GM12801 (cell line): ENCODE data around the gene TMEM167B.

ENCODE experiments used
- TF ChIP-seq, protein P1 (sequence below): IDR thresholded peaks from one replicate; pipeline ENCODE4 v1.5.1; 2011; ENCODE audit warnings: control low read depth; ENCODE audit not compliant: insufficient read length; ENCODE audit errors: extremely low read depth

TMEM167B gene

DNA sequence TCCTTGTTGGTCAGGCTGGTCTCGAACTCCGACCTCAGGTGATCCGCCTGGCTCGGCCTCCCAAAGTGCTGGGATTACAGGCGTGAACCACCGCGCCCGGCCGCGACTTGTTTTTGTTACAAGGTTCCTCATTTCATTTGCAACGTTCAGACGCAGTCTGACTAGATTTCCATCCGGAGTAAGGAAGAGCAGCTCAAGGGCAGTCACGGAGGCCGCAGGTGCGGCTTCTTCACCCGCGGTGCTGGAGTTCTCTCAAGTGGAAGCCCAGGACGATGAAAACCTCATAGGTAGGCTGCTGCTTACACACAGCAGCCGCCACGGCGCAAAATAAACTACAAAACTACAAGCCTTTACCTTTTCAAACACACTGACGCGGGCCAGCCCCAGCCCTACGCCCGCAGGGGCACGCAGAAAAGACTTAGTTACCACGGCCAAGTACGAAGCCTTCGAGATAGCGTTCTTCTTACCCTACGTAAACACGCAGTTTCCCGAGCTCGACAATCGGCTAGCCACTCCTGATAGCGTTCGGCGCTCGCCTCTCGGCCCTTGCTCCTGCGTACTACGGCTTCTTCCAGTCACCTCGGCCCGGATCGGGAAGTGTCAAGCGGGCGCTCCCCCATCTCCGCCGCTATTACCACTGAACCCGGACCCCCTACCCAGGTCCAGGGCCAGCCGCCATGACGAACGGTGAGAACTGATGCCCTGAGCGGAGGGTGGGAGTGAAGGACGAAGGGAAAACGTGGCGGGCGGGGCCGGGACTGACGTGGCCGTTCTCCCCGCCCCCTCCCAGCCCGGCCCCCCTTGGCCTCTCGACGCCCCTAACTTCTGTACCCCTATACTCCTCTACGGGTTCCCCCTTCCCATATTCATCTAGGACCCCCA, at the start of gene TMEM167B:
Gene TMEM167B (plus strand): TSS at position 569 of the 882 bp plus-strand sequence. CDS start 109 bp downstream, at position 678.
- TF ChIP-seq, protein P1, sequence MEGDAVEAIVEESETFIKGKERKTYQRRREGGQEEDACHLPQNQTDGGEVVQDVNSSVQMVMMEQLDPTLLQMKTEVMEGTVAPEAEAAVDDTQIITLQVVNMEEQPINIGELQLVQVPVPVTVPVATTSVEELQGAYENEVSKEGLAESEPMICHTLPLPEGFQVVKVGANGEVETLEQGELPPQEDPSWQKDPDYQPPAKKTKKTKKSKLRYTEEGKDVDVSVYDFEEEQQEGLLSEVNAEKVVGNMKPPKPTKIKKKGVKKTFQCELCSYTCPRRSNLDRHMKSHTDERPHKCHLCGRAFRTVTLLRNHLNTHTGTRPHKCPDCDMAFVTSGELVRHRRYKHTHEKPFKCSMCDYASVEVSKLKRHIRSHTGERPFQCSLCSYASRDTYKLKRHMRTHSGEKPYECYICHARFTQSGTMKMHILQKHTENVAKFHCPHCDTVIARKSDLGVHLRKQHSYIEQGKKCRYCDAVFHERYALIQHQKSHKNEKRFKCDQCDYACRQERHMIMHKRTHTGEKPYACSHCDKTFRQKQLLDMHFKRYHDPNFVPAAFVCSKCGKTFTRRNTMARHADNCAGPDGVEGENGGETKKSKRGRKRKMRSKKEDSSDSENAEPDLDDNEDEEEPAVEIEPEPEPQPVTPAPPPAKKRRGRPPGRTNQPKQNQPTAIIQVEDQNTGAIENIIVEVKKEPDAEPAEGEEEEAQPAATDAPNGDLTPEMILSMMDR = no peak

DNA sequence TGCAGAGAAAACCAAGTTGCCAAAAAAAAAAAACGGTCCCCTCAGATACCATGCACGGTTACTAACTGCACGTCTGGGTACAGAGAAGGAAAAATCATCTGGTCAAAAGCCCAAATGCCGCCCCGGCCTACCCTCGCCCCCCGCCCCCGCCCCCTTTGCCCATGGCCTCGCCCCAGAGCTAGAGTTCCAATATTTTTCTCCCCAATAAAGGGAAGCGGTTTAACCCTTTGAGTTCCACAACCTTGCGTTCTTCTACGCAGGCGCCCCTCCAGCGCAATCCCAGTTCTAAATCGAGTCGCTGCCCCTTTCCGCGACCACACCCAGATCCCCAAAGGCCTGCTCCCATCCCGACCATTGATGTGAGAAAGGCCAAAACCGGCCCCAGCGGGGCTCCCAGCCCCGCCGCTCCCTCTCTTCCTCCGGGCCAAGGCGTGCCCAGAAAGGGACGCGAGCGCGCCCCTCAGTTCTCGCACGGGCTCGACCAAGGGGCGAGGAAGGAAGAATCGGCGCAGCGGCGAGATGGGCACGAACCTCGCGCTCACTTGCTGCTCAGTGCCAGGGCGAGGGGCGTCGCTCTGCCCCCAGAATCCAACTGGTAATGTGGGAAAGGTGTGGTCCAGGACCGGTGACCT, 49.5 kb upstream of the TMEM167B start:
- TF ChIP-seq, protein P1 = no peak

DNA sequence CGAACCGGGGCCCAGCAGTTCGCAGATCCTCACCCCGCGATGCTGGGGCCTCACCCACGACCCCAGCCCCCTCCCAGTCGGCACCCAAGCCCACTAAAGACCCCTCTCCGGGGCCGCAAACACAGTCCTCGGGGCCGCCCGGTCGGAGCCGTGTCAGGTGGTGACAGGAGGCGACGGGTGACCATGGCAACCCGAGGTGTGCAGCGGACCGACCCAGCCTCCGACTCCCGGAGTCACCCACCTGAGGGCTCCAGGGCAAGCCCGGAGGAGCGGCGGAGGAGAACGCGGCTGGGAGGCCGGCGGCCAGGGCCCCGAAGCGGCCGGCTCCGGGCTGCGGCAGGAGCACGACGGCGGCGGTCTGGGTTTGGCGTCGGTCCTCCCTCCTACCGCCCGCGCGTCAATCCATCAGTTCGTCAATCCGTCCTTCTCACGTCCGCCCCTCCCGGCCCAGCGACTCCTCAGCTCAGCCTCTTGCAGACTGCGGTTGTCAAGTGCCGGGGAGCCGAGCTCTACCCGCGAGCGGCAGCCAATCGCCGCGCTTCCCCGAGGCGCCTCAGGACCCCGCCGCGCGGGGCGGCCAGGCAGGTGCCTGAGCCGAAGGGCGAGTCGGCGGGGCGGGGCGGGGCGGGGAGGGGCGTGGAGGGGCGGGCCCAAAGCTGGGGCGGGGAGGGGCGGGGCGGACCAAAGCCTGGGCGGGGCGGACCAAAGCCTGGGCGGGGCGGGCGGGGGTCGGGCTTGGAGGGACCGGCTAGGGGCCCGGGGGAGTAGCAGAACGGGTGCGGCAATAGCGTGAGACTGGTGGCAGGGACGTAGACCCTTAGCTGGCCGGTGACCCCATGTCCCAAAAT, 48.7 kb upstream of the TMEM167B start, which contains the start of gene WDR47:
Gene WDR47 (minus strand): TSS at position 482 of the 848 bp plus-strand sequence. CDS start 18,590 bp downstream, outside the sequence.
- TF ChIP-seq, protein P1 = no peak

DNA sequence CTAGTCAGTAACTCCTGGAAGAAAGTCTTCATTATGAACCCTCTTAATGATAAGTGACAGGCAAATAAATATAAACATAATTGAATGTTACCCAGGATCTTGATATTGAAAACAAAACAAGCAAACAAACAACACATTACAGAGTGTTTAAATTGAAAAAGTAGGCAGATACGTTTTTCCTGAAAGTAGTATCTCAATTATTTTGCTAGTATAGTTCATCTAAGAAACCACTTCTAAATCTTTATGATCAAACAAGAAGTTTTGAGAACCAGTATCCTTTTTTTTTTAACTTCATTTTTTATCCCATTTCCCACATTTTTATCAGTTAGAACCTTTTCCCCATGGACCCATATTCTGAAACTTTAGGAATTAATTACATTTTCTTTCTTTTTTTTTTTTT, 45.0 kb upstream of the TMEM167B start:
- TF ChIP-seq, protein P1 = no peak

DNA sequence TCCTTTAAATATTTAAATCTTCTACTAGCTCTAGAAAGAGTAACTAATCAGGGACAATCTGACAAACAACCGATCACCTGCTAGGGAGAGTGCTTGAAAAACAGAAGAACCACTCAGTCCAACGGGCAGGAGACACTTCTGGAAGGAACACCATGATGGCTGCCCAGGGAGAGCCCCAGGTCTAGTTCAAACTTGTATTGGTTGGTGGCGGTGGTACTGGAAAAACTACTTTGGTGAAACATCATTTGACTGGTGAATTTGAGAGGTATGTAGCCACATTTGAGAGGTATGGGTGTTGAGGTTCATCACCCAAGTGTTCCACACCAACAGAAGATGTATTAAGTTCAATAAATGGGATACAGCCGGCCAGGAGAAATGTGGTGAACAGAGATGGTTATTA, 43.9 kb upstream of the TMEM167B start:
- TF ChIP-seq, protein P1 = no peak

DNA sequence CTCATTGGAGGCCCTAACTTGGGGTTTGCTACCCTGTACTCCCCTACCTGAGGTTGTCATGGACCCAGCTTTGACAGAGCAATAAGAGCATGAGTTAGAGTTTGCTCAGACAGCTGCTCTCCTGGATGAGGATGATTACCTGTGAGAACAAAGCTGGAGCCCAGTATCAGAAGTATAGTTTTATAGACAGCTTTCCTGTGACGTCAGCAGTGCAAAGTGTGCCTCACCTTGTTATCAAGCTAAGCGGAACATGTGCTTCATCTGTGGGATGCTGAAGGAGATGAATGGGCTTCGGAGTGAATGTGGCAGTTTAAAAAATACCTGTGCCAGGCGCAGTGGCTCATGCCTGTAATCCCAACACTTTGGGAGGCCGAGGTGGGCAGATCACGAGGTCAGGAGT, 43.2 kb upstream of the TMEM167B start:
- TF ChIP-seq, protein P1 = no peak

DNA sequence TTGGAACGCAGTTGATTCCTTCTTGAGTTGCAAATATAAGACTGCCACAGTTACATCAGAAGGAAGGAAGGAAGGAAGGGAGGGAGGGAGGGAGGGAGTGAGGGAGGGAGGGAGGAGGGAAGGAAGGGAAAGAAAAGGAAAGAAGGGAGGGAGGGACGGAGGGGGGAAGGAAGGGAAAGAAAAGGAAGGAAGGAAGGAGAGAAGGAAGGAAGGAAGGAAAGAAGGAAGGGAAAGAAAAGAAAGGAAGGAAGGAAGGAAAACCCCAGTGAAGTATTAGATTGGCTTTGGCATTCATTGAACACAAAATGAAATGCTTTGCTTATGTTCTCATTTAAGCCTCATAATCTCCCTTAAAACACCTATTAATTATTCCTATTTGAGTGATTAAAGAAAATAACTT, 42.2 kb upstream of the TMEM167B start:
- TF ChIP-seq, protein P1 = no peak
